Measurements from ENCODE around the gene NT5C1A.

NT5C1A gene

DNA sequence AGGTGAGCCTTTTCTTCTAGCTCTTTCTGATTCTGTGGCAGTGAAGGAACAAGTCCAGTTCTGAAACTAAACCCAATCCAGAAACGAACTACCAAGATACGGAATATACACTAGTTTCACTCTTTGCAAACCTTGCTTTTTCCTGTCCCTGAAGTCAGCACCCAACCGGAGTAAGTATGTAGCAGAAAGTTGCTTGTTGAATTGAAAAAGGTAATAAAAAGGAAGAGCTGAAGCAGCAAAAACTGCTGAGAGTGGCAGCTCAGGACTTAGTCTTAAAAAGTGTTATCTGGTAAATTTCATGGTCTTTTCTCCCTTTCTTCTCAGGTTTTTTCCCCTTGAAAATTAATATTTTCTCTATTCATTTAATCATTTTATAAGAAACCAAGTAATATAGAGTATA lies 9.4 kb upstream of the NT5C1A start:
- TF ChIP-seq ZNF274 (IDR thresholded peaks at IDR 0.05; ENCODE audit: low read depth, low read length) = no peak
- no peak overlapping the region for H3K4me3 ChIP-seq (ENCODE audit: low read length)

DNA sequence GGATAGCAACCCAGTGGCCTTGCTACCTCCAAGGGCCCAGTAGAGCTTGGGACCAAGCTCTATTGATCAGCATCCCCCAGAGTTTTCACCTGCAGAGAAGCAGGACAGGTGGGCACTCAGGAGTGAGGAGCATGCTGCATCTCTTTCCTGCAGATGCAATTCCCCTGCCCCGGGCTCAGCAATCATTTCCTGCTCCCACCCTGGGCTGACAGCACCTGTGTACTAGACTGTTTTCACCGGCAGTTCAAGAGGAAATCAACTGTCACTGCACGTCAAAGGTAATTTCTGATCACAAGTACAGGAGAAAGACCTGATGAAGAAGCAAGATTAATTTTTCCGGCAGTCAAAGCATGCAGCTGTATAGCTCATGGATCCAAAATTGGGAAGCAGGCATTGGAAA lies 8.8 kb upstream of the NT5C1A start:
- TF ChIP-seq ZNF274 (IDR thresholded peaks at IDR 0.05; ENCODE audit: low read depth, low read length) = no peak
- H3K4me3 ChIP-seq (ENCODE audit: low read length) = no peak overlapping the region

GRCh38 chr1:39679821-39680220 lies 7.9 kb upstream of the NT5C1A start:
- no peak for TF ChIP-seq ZNF274 (IDR thresholded peaks at IDR 0.05; ENCODE audit: low read depth, low read length)
- H3K4me3 ChIP-seq (ENCODE audit: low read length) = no peak overlapping the region

DNA sequence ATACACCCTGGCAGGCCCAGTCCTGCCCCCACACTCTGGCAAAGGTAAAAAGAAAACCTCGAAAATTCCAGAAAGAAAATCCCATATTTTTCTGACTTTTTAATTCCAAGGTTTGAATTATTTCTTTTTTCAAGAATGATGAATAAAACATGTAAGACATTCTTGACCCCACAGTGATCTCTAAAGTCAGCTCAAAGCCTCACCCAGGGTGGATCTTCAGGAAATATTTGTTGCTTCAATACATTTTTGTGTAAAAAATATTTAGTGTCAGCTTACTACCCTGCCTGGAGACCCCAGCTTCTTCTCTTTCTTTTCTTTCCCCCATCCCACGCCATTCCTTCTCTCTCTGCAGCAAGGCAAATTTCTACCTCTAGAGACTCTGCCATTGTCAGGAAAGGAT lies 7.0 kb upstream of the NT5C1A start:
- TF ChIP-seq ZNF274 (IDR thresholded peaks at IDR 0.05; ENCODE audit: low read depth, low read length) = no peak
- no peak overlapping the region for H3K4me3 ChIP-seq (ENCODE audit: low read length)

- no peak overlapping the region for H3K4me3 ChIP-seq (ENCODE audit: low read length)
- TF ChIP-seq ZNF274 (IDR thresholded peaks at IDR 0.05; ENCODE audit: low read depth, low read length) = no peak
Observed at GRCh38 chr1:39677645-39678044, 5.7 kb upstream of the NT5C1A start.

DNA sequence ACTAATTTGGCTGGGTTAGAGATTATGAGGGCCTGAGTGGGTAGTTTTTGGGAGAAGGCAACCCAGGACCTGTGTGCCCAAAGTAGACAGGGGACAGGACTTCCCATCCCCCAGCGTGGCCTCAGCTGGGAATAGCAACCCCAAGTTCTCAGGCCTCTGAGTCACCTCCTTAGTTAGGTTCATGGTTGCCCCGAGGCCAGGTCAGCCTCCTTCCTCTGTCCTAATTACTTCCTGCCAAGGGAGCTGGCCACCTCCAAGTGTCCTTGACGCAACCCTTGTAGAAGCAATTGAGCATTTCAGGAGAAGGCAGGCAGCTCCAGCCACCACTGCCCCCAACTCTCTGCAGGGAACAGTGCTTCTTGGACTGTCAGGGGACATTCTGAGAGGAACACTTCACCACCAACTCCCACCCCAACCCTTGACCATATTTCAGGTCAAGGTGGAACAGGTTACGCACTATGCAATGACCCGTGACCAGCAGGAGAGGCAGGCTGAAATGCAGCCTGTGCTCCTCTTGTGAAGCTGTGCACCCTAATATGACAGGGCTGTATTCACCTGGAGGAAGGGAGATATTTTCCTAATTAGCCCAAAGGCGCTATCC lies 5.1 kb upstream of the NT5C1A start:
- no peak overlapping the region for H3K4me3 ChIP-seq (ENCODE audit: low read length)
- no peak for TF ChIP-seq ZNF274 (IDR thresholded peaks at IDR 0.05; ENCODE audit: low read depth, low read length)

GRCh38 chr1:39675220-39675619 lies 3.3 kb upstream of the NT5C1A start:
- TF ChIP-seq ZNF274 (IDR thresholded peaks at IDR 0.05; ENCODE audit: low read depth, low read length) = no peak

DNA sequence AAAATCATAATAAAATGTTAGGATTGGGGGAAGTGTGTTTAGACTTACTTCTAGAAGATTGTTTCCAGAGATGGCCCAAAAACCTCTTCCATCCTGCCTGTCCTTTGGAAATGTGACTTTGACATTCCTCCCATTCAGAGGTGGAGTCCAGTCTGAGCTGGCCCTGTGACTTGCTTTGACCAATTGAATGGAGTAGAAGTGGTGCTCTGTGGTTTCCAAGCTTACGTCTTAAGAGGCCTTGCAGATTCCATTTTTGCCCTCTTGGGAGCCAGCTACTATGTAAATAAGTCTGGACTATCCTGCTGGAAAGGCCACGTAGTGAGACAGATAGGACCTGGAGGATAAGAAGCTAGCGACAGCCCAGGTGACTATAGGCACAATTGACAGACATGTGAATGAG lies 1.3 kb upstream of the NT5C1A start:
- no peak for TF ChIP-seq ZNF274 (IDR thresholded peaks at IDR 0.05; ENCODE audit: low read depth, low read length)
- no peak overlapping the region for H3K4me3 ChIP-seq (ENCODE audit: low read length)

More at GRCh38 chr1:39675220-39675619, 3.3 kb upstream of the NT5C1A start:
- H3K4me3 ChIP-seq (ENCODE audit: low read length) = no peak overlapping the region

DNA sequence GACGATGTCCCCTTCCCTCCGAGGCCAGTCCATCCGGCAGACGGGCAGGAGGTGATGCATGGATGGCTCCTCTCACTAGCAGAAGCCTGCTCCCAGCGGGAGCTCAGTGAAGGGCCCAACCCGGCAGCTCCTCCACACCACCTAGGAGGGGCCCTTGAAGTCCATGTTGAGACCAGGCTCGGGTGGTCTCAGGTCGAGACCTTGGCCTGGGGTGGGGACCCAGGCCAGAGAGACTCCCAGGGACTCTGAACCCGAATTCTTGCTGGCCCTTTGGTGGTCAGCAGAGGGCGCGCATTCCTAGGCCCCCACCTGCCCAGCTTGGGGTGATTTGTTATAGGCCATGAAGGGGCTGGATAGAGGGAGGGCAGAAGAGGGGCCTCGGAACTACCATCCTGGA lies 642 bp upstream of the NT5C1A start:
- no peak for TF ChIP-seq ZNF274 (IDR thresholded peaks at IDR 0.05; ENCODE audit: low read depth, low read length)
- H3K4me3 ChIP-seq (ENCODE audit: low read length) = no peak overlapping the region

- peak overlapping the region; percentile 2; the same call in 1 of the 2 replicates for H3K4me3 ChIP-seq (ENCODE audit: low read length)
Observed at GRCh38 chr1:39671433-39671792, 494 bp downstream of the NT5C1A start.

DNA sequence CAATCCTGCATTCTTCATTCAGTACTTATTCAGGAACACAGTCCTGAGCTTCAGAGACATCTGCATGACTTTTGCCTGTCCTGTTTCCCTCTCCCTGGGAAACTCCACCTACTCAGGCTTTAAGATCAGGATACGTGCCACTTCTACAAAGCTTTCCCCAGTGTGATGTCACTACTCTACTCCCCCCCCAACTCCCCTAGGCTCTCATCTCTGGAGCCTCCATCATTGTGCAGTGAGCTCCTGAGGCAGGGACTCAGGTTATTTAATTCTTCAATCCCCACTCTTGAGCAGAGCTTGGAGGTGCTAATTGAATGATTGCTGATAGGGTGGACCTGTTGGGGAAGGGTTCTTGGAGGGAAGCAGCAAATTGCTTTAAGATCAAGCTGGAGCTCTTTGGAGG lies 1.2 kb downstream of the NT5C1A start:
- no peak for TF ChIP-seq ZNF274 (IDR thresholded peaks at IDR 0.05; ENCODE audit: low read depth, low read length)
- no peak overlapping the region for H3K4me3 ChIP-seq (ENCODE audit: low read length)

More at GRCh38 chr1:39671433-39671792, 494 bp downstream of the NT5C1A start:
- TF ChIP-seq ZNF274 (IDR thresholded peaks at IDR 0.05; ENCODE audit: low read depth, low read length) = no peak

GRCh38 chr1:39668894-39669293 lies 3.0 kb downstream of the NT5C1A start:
- no peak overlapping the region for H3K4me3 ChIP-seq (ENCODE audit: low read length)
- TF ChIP-seq ZNF274 (IDR thresholded peaks at IDR 0.05; ENCODE audit: low read depth, low read length) = no peak

- no peak for TF ChIP-seq ZNF274 (IDR thresholded peaks at IDR 0.05; ENCODE audit: low read depth, low read length)
- no peak overlapping the region for H3K4me3 ChIP-seq (ENCODE audit: low read length)
Observed at GRCh38 chr1:39668111-39668510, 3.8 kb downstream of the NT5C1A start.

- H3K4me3 ChIP-seq (ENCODE audit: low read length) = no peak overlapping the region
- no peak for TF ChIP-seq ZNF274 (IDR thresholded peaks at IDR 0.05; ENCODE audit: low read depth, low read length)
Observed at GRCh38 chr1:39666772-39667171, 5.1 kb downstream of the NT5C1A start.

- H3K4me3 ChIP-seq (ENCODE audit: low read length) = no peak overlapping the region
- no peak for TF ChIP-seq ZNF274 (IDR thresholded peaks at IDR 0.05; ENCODE audit: low read depth, low read length)
Observed at GRCh38 chr1:39663559-39663958, 8.3 kb downstream of the NT5C1A start.

- no peak for TF ChIP-seq ZNF274 (IDR thresholded peaks at IDR 0.05; ENCODE audit: low read depth, low read length)
- H3K4me3 ChIP-seq (ENCODE audit: low read length) = no peak overlapping the region
Observed at GRCh38 chr1:39662861-39663260, 9.0 kb downstream of the NT5C1A start.
